NCI-H446 treated with DMSO at 0.1 percent for 48 hours (cell line): ENCODE measurements around the gene CBFA2T2.
A peak's percentile ranks its signal among the peaks of the same experiment; 100 is the strongest.
"Not testable (repeated sequence)": the region's sequence is repeated elsewhere in the genome, so short reads cannot be mapped to it uniquely, and the experiment has no call there.

Experiments
- DNase-seq: peaks from one replicate; lab custom pipeline; 2025; lab: John Stamatoyannopoulos, UW

CBFA2T2 gene

GRCh38 chr20:33549229-33549999 is 59.5 kb downstream of the CBFA2T2 start:
- DNase-seq = no peak

DNA sequence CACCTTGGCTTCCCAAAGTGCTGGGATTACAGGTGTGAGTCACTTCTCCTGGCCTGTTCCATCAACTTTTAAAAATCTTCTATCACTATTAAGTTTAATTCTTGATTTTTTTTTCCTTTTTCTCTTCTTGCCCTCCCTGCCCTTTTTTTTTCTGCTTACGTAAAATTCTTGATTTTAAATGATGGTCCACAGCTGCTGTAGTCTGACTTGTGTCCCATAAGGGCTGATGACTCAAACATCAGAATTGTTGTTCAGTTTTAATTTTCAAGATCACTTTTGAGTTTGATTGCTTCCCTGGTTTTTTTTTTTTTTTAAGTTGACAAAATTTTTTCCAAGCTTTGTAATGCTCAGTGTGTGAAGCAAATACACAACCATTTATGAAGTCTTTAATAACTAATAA is 61.9 kb downstream of the CBFA2T2 start:
- no peak for DNase-seq

DNA sequence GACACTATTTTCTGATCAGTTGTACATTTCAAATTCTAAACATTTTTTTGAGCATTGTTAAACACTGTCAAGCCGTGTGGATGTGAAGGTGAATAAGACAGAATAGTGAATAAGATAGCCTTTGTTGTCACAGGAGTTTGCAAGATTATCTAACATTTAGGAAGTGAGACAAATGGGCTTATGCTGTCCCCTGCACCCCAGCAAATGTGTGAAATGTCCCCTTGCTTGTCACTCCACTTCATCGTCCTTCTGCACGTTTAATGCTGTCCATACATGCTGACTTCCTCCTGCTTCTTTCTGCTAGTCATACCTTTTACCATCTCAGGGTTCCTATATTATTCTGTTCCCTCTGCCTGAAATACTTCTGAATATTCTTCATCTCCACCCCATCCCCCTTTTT is 62.6 kb downstream of the CBFA2T2 start:
- no peak for DNase-seq

DNA sequence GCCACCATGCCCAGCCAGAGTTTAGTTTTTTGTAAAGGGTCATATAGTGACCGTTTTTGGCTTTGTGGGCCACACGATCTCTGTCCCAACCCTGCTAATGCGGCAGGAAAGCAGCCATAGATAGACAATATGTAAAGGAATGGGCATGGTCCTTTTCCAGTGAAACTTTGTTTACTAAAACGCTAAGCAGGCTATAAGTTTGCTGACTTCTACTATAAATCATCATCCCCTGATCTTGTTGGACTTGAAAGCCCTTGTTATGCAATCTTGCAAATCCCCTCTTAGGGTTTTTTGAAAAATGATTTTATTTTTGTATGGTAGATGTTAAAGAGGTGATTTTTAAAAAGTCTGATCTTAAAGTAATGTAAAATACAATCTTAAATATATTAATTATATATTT is 63.6 kb downstream of the CBFA2T2 start:
- DNase-seq = no peak

- DNase-seq = peak; percentile 98
Observed at GRCh38 chr20:33554914-33555420, 65.1 kb downstream of the CBFA2T2 start.

DNA sequence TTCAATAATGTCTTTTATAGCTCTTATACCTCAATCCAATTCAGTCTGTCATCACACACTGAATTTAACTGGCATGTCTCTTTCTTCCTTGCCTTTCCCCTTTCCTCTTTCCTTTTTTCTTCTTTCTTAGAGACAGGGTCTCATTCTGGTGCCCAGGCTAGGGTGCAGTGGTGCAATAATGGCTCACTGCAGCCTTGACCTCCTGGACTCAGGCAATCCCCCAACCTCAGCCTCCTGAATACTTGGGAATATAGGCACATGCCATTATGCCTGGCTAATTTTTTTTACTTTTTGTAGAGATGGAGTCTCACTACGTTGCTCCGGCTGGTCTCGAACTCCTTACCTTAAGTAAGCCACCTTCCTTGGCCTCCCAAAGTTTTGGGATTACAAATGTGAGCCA is 65.9 kb downstream of the CBFA2T2 start:
- DNase-seq = no peak

DNA sequence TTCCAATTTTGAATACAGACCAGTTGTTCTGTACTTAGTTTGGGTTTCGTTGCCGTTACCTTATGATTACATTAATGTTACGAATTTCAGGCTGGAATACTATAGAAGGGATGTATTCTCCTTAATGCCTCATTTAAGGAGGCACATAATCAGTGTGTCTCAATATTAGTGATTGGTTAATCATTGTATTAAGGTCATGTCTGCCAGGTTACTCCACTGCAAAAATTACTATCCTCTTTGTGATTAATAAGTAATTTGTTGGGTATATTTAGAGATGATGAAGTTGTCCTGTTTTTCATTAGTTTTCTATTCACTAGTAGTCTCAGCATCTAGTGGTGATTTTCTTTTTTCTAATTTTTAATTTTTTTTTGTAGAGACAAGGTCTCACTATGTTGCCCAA is 66.3 kb downstream of the CBFA2T2 start:
- DNase-seq = no peak

DNA sequence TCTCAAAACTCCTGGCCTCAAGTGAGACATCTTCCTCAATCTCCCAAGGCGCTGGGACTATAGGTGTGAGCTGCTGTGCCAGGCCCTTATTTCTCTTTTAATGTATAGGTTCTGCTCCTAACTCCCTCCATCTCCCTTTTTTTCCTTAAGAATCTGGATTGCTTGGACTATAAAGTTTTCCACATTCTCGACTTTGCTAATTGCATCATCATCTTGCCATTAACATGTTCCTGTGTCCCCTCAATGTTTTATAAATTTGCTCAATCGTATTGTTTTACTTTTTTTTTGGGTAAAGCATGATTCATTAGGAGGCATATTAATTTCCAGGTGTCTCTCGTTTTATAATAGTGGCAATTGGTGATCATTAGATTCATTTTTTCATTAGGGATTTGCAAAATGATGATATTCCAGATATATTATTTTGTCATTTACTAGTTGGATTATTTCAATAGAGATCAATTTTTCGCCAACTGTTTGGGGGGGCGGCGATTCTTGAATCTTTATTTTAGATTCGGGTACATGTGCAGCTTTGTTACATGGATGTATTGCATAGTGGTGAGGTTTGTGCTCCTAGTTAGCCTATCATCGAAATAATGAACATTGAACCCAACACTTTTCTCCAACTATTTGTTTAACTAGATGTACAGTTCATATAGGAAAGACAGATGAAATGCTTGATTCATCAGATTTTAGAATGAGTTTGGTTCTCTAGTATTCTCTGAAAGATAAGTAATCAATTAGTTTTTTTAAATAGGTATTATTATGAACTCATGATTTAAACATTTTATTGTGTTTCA is 68.7 kb downstream of the CBFA2T2 start:
- DNase-seq = no peak

DNA sequence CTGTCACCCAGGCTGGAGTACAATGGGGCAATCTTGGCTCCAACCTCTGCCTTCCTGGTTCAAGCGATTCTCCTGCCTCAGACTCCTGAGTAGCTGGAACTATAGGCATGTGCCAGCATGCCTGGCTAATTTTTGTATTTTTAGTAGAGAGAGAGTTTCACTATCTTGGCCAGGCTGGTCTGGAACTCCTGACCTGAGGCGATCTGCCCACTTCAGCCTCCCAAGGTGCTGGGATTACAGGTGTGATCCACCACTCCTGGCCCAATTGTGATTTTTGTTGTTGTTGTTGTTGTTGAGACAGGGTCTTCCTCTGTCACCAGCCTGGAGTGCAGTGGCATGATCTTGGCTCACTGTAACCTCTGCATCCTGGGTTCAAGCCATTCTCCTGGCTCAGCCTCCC is 69.3 kb downstream of the CBFA2T2 start:
- DNase-seq = no peak

DNA sequence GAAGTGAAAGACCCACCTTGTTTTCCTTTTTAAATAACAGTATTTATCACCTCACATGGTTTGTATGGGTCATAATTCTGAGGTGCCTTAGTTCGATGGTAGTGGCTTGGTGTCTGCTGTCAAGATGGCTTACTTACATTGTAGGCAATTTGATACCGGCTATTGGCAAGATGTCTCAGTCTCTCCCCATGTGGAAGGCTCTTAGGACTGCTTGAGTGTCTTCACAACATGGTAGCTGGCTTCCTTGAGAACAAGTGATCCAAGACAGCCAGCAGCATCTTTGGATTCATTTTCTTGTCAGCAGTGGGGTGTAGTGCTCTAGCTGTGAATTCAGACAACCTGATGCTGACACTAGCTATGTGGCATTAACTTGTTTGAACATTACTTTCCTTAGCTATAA is 70.1 kb downstream of the CBFA2T2 start:
- DNase-seq = no peak

GRCh38 chr20:33561053-33561452 is 71.2 kb downstream of the CBFA2T2 start:
- DNase-seq = not testable (repeated sequence)

- DNase-seq = peak; percentile 99
Observed at GRCh38 chr20:33561692-33562601, 72.1 kb downstream of the CBFA2T2 start.

DNA sequence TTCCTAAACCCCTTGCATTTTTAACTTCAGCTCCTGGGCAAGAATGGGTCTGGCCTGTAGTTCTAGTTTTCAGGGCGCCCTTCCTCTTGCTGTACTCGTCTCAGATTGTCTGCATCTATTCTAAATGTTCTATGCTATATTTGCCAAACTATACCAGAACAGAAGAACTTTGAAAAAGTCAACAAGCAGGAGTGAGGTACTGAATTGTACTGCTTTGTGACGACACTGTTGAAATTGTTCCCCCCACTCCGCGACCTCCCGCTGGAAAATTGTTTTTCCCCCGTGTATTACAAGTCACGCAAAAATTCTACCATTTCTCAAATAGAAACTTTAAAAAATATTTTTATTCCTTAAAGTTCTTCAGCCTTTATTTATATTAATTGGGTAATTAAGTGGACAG is 73.9 kb downstream of the CBFA2T2 start:
- no peak for DNase-seq

DNA sequence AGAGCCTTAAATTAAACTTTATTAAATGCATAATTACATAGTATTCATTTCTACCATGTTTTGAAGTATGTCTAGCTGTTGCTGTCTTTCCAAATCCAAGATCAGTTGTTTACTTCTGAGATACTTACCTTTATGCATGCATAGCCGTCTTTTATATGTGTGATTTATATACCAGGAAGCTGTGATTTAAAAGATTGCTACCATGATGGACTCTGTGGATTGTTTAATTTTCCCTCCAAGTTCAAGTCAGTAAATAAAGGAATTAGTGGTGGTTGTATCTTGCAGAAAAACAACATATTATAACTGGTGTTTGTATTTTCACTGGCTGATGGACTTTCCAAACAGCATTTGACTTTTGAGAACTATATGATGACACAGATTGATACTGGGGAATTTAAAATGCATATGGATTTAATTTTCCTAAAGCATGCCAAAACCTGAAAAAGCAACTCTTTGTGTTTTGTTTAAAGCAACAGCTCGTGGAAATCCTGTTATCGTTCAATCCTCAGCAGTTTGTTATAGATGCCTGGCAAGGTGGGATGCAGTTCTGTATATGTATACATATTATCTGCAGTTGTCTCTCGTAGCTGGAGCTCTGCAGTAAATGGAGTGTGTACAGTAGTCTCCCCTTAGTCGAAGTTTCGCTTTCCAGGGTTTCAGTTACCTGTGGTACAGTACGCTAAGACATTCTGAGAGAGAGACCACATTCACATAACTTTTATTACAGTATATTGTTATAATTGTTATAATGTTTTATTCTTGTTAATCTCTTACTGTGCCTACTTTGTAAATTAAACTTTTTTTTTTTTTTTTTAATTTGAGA is 77.1 kb downstream of the CBFA2T2 start:
- no peak for DNase-seq

DNA sequence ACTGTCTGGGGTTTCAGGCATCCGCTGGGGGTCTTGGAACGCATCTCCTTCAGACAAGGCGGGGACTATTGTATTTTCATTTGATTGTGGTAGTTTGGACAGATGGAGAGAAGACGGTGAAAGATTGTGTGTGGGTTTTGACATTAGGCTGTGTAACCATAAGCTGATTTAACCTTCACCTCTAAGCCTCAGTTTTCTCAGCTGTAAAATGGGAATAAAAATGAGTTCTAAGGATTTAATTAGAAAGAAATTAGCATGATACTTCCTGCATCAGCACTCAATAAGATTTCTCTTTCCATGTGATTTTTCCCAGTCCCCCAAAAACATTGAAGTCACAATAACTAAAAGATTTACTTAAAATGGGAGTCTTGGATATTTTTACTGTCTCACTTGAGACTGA is 78.1 kb downstream of the CBFA2T2 start:
- no peak for DNase-seq

DNA sequence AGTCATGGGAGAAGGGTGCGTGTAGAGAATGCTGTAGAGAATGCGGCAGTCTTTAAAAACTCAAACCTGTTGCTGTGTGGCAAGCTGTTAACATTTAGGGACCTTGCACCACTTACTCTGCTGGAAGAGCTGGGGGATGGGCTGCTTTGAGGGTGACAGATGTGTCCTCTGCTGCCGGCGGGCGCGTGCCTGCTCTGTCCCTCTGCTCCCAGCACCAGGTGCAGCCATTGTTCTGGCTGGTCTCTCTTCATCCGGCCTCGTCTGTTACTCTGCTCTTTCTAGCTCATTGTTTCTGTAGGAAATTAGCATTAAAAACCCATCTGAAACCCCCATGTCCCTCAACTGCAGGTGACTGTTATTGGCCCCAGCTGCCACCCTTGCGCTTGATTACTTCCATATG is 78.5 kb downstream of the CBFA2T2 start:
- DNase-seq = peak; percentile 73

- DNase-seq = no peak
Observed at GRCh38 chr20:33568868-33569801, 79.2 kb downstream of the CBFA2T2 start.

- no peak for DNase-seq
Observed at GRCh38 chr20:33569802-33570391, 80.0 kb downstream of the CBFA2T2 start.

- no peak for DNase-seq
Observed at GRCh38 chr20:33570743-33571142, 80.8 kb downstream of the CBFA2T2 start.

- DNase-seq = not testable (repeated sequence)
Observed at GRCh38 chr20:33573268-33573667, 83.4 kb downstream of the CBFA2T2 start.
